HG03342 (cell line): ENCODE data around the gene EIF3L.
A peak's percentile ranks its signal among the peaks of the same experiment; 100 is the strongest.

Experiments used
- ATAC-seq: cut with Tn5 transposase; IDR thresholded peaks from one replicate; pipeline ENCODE4 v1.9.1; 2021; ENCODE audit warnings: mild to moderate bottlenecking, moderate library complexity; ENCODE audit not compliant: unreplicated experiment

Gene EIF3L

DNA sequence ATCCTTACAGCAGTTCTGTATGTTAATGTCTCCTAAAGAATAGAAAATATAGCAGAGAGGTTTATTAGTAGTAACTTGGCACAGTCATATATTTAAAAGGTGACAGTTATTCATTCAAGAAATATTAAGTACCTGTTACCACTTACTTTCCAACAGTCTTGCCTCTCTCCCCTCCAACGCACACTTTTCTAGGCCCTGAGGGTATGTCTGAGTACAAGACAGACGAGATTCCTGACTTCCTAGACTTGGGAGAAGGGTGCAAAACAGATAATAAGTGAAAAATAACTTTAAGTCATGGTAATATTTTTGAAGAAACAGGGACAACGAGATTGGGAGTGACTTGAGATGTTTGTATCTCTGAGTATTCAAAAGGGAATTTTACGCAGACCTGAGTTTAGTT, 1.6 kb downstream of the EIF3L start:
- ATAC-seq, result no peak

- ATAC-seq, result no peak
Observed at GRCh38 chr22:37852418-37852817, 3.2 kb downstream of the EIF3L start.

DNA sequence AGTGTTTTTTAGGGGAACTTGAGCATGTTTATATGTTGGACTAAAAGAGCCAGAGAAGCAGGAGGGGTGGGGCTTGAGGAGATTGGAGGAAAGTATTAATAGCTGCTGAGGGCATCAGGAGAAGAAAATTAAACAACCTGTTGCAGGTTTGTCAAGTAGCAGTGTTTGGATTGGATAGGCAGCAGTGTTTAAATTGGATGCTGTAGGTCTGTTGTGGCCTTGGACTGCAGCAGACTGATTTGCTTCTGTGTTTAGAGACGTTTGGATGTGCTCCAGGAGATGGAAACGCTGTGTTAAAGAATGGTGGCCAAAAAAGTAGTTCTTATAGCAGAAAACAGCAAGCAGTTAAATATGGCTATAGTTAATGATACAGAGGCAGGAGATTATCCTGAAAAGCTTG, 5.7 kb downstream of the EIF3L start:
- no peak for ATAC-seq

GRCh38 chr22:37855462-37855861, 6.2 kb downstream of the EIF3L start:
- ATAC-seq, result no peak

GRCh38 chr22:37860796-37861421, 11.7 kb downstream of the EIF3L start:
- no peak for ATAC-seq

GRCh38 chr22:37862570-37863325, 13.5 kb downstream of the EIF3L start:
- ATAC-seq, result no peak

- no peak for ATAC-seq
Observed at GRCh38 chr22:37865510-37865909, 16.3 kb downstream of the EIF3L start.

GRCh38 chr22:37870273-37870672, 21.1 kb downstream of the EIF3L start:
- no peak for ATAC-seq

GRCh38 chr22:37880668-37881440, 31.6 kb downstream of the EIF3L start:
- ATAC-seq, result no peak

DNA sequence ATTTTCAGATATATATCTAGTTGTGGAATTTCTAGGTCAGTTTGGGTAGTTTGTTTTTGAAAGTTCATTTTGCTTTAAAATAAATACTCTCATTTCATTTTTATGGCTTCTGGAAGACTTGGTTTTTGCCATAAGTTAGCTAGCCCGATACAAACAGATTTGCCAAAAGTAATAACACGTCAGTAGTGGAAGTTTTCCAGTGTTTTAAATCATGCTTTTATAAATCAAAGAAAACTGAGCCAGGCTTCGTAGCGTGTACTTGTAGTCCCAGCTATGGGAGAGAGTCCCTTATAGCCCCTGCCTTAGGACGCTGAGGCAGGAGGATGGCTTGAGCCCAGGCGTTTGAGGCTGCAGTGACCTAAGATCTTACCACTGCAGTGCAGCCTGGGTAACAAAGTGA, 35.2 kb downstream of the EIF3L start:
- no peak for ATAC-seq

- ATAC-seq, result no peak
Observed at GRCh38 chr22:37887584-37888378, 38.6 kb downstream of the EIF3L start.

GRCh38 chr22:37891926-37892325, 42.7 kb downstream of the EIF3L start:
- no peak for ATAC-seq

- ATAC-seq, result no peak
Observed at GRCh38 chr22:37892566-37893335, 43.5 kb downstream of the EIF3L start.

DNA sequence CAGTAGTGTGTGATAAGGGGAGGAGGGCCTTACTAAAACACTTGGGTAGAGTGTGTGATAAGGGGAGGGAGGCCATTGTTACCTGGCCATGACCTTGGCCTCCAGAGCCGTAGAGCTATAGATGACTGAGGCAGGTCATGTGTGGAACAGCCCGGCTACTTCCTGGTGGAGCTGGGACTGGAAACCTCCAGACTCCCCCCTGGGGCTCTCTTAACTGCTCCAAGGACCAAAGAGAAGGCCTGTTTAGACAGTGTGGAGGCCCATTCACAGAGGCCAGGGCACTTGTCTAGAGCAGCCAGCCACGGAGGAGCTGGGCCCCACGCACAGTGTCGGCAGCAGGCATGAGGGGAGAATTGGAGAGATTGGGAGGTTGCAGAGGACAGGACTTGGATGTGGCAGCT, 44.4 kb downstream of the EIF3L start:
- ATAC-seq, result no peak

GRCh38 chr22:37894939-37895670, 45.9 kb downstream of the EIF3L start:
- ATAC-seq, result no peak

- ATAC-seq, result peak; percentile 75
Observed at GRCh38 chr22:37896181-37896592, 47.0 kb downstream of the EIF3L start.

DNA sequence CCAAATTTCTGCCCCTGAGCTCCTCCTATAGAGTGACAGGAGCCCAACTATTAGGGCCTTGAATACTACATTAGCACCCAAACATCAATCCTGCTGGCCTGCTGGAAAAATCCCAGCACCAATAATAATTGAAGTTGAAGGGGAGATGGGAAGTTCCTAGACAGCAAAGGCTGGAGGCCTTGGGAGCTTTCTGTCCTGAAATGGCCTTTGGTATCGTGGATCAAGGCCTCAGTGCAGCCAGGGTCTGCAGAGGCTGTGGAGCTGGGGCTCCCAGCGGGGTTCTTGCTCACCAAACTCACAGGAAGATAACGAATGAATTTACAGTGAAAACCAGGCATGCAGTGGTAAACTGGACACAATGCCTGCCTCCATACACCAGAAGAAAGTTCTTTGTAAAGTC, 47.7 kb downstream of the EIF3L start:
- ATAC-seq, result no peak

DNA sequence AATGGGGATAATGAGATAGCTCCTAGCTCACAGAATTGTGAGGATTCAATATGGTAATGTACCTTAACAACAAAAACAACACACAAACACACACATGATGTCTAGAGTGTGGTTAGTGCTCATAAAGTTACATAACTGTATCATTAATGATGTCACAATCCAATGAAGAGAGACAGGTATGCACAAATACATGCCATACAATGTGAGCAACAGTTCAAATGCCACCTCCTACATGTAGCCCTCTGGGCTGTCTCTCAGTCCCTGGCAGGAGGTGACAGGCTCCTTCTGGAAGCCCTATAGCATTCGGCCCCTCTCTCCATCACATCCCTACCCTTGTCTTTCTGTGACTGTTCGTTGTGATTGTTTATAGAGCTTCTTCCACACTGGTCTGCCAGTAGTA, 48.6 kb downstream of the EIF3L start:
- no peak for ATAC-seq

DNA sequence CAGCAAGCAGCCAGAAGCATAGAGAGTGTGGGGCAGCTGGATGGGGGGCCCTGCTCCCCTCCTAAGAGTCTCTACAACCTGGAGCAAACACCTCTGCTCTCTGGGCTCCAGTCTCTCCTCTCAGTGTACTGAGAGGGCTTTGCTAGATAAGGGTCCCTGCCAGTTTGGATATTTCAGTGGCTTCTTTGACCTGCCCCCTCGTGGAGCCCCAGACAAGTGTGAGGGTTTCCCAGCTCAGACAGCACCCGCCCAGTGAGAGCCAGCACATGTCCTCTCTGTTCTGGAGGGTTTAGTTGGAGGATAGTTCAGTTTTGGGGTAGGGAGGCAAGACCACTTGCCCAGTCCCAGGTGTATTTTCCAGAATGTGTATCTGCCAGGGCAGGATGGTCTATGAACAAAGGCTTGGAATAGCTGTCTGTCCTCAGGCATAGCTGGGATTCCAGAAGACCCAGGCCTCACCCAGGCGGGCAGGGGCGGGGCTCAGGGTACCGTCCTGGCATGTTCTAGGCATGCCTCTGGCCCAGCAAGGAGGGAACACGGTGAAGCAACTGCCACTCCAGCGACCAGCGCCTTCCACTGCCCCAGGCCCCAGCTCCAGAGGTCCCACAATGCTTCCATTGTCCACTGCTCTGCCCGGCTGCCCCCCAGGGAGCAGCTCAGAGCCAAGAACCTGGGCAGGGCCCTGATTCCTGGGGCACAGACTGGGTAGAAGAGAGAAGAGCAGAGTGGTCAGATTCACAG, 49.4 kb downstream of the EIF3L start:
- no peak for ATAC-seq
